ENCODE data around the gene HS6ST2.

Gene HS6ST2

GRCh38 chrX:132831336-132831973 lies 127.0 kb downstream of the HS6ST2 start:
- no peak overlapping the region for H3K27ac ChIP-seq

GRCh38 chrX:132822634-132823012 lies 135.8 kb downstream of the HS6ST2 start:
- no peak overlapping the region for H3K27ac ChIP-seq
- TF ChIP-seq ZFX (IDR thresholded peaks at IDR 0.05), result no peak

More at GRCh38 chrX:132831336-132831973, 127.0 kb downstream of the HS6ST2 start:
- no peak for TF ChIP-seq CTCF (conservative IDR thresholded peaks at IDR 0.05)
- TF ChIP-seq ZFX (IDR thresholded peaks at IDR 0.05), result no peak

- no peak for TF ChIP-seq ZFX (IDR thresholded peaks at IDR 0.05)
- TF ChIP-seq CTCF (conservative IDR thresholded peaks at IDR 0.05), result no peak
- H3K27ac ChIP-seq, result no peak overlapping the region
These were observed 136.3 kb downstream of the HS6ST2 start for GRCh38 chrX:132821974-132822633.

GRCh38 chrX:132820675-132821074 lies 137.8 kb downstream of the HS6ST2 start:
- no peak for TF ChIP-seq ZFX (IDR thresholded peaks at IDR 0.05)
- no peak for TF ChIP-seq CTCF (conservative IDR thresholded peaks at IDR 0.05)
- no peak overlapping the region for H3K27ac ChIP-seq

- H3K27ac ChIP-seq, result no peak overlapping the region
- TF ChIP-seq ZFX (IDR thresholded peaks at IDR 0.05) (no peak), CTCF (conservative IDR thresholded peaks at IDR 0.05) (no peak)
These were observed 138.6 kb downstream of the HS6ST2 start for GRCh38 chrX:132819711-132820264.

GRCh38 chrX:132818638-132819037 lies 139.8 kb downstream of the HS6ST2 start:
- no peak for TF ChIP-seq ZFX (IDR thresholded peaks at IDR 0.05)
- TF ChIP-seq CTCF (conservative IDR thresholded peaks at IDR 0.05), result no peak

GRCh38 chrX:132815643-132816042 lies 142.8 kb downstream of the HS6ST2 start:
- no peak for TF ChIP-seq CTCF (conservative IDR thresholded peaks at IDR 0.05)
- no peak for TF ChIP-seq ZFX (IDR thresholded peaks at IDR 0.05)
- H3K27ac ChIP-seq, result no peak overlapping the region

More at GRCh38 chrX:132818638-132819037, 139.8 kb downstream of the HS6ST2 start:
- H3K27ac ChIP-seq, result no peak overlapping the region
